Sigmoid colon (tissue), 4 donors: ENCODE measurements around the gene ADCK2.

Experiments
- CTCF ChIP-seq, 4 experiments: fragments of 450-650 bp in 3 of 4; fragments of 200-600 bp in 1 of 4; IDR thresholded peaks; one replicate each; pipeline ENCODE4 v1.5.1; 2016 to 2019; ENCODE audit warnings: antibody characterized with exemption in 4 of 4, mild to moderate bottlenecking in 3 of 4, moderate library complexity in 2 of 4
- EP300 ChIP-seq, 4 donors: sonication (generic); formaldehyde crosslinking; IDR thresholded peaks; one replicate each; pipeline ENCODE4 v1.6.1; 2017; ENCODE audit warnings: antibody characterized with exemption in 4 of 4
- POLR2A ChIP-seq, 2 donors: fragments of 450-650 bp; IDR thresholded peaks; one replicate each; pipeline ENCODE4 v1.6.1; 2016; ENCODE audit warnings: antibody characterized with exemption in 2 of 2, mild to moderate bottlenecking in 2 of 2, moderate library complexity in 2 of 2
- POLR2AphosphoS5 ChIP-seq, 4 donors: sonication (generic); formaldehyde crosslinking; IDR thresholded peaks; one replicate each; pipeline ENCODE4 v1.6.1; 2017; ENCODE audit warnings: antibody characterized with exemption in 4 of 4

DNA sequence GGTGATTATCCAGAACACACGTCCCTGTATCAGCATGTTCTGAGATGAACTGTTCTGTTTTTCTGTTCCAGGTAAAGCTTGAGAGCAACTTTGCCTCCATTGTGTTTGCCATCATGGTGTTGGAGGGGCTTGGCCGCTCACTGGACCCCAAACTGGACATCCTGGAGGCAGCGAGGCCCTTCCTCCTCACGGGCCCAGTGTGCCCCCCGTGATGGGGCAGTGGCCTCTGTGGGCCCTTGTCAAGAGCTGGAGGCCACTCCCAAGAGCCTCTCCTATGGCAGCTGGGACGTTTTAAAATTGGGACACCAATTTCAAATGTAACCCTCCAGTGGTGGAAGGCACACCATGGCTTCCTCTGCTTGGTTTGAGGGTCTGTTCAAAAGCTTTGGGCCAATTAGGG lies 21.8 kb downstream of the ADCK2 start:
- TF ChIP-seq EP300 (IDR thresholded peaks at IDR 0.05) (no peak), CTCF (IDR thresholded peaks at IDR 0.05) (no peak), POLR2A (IDR thresholded peaks at IDR 0.05) (no peak), POLR2AphosphoS5 (IDR thresholded peaks at IDR 0.05) (no peak)
